Uterus (tissue), 2 donors: ENCODE measurements around the gene FABP6.

ENCODE experiments used
- CTCF ChIP-seq, 4 experiments: fragments of 200-600 bp in 2 of 4; fragments of 450-650 bp in 2 of 4; sonication (generic) in 2 of 4; IDR thresholded peaks; one replicate each; pipeline ENCODE4 v1.5.1; 2016 to 2019; ENCODE audit warnings: antibody characterized with exemption in 4 of 4, mild to moderate bottlenecking in 2 of 4, moderate library complexity in 1 of 4
- POLR2A ChIP-seq, 2 donors: fragments of 450-650 bp; IDR thresholded peaks; one replicate each; pipeline ENCODE4 v1.6.1; 2016; ENCODE audit warnings: antibody characterized with exemption in 2 of 2, mild to moderate bottlenecking in 1 of 2, moderate library complexity in 1 of 2

- no peak for TF ChIP-seq CTCF (IDR thresholded peaks at IDR 0.05)
- TF ChIP-seq POLR2A (IDR thresholded peaks at IDR 0.05): no peak
Measured at GRCh38 chr5:160219356-160219755, 9.9 kb upstream of the FABP6 start.
